Osteocyte (in vitro differentiated cells): Measurements from ENCODE around the gene SPNS1. TPM values are rescaled to one million over a fixed set of nuclear protein-coding genes. Genes with fewer than 3 reads are reported as not detected.
A peak's percentile ranks its signal among the peaks of the same experiment; 100 is the strongest.
"Not testable (repeated sequence)": the region's sequence is repeated elsewhere in the genome, so short reads cannot be mapped to it uniquely, and the experiment has no call there.

Experiments used
- DNase-seq: peaks from one replicate; pipeline ENCODE4 v3.0.0; 2021; ENCODE audit warnings: mixed read lengths; ENCODE audit not compliant: unreplicated experiment; ENCODE audit errors: extremely low spot score
- H3K27ac Mint-ChIP-seq: one replicate; pipeline ENCODE4 v1.8.0; 2021; ENCODE audit warnings: mild to moderate bottlenecking, mixed read lengths; ENCODE audit not compliant: unreplicated experiment
- H3K27me3 Mint-ChIP-seq: one replicate; pipeline ENCODE4 v1.8.0; 2021; ENCODE audit warnings: mixed read lengths; ENCODE audit not compliant: unreplicated experiment
- H3K36me3 Mint-ChIP-seq: one replicate; pipeline ENCODE4 v1.8.0; 2021; ENCODE audit warnings: mixed read lengths; ENCODE audit not compliant: unreplicated experiment
- H3K4me1 Mint-ChIP-seq: one replicate; pipeline ENCODE4 v1.8.0; 2021; ENCODE audit warnings: mixed read lengths; ENCODE audit not compliant: unreplicated experiment
- H3K4me3 Mint-ChIP-seq: one replicate; pipeline ENCODE4 v1.8.0; 2021; ENCODE audit warnings: mild to moderate bottlenecking, moderate library complexity, mixed read lengths; ENCODE audit not compliant: unreplicated experiment
- H3K9me3 Mint-ChIP-seq: one replicate; pipeline ENCODE4 v1.8.0; 2021; ENCODE audit warnings: mixed read lengths; ENCODE audit not compliant: unreplicated experiment
- total RNA-seq: library from RNA; stranded (reverse); gene quantifications from 2 replicates; pipeline ENCODE4 v1.2.1, GENCODE V29; 2021
- TF ChIP-seq, protein P1 (sequence below): fragments of 200-600 bp; sonication (generic); IDR thresholded peaks from 2 replicates; pipeline ENCODE4 v1.5.0; 2021; ENCODE audit warnings: antibody characterized with exemption, mild to moderate bottlenecking, moderate library complexity

The SPNS1 gene
- total RNA-seq, 1 donor from 2014 or later, result 96.6 TPM

DNA sequence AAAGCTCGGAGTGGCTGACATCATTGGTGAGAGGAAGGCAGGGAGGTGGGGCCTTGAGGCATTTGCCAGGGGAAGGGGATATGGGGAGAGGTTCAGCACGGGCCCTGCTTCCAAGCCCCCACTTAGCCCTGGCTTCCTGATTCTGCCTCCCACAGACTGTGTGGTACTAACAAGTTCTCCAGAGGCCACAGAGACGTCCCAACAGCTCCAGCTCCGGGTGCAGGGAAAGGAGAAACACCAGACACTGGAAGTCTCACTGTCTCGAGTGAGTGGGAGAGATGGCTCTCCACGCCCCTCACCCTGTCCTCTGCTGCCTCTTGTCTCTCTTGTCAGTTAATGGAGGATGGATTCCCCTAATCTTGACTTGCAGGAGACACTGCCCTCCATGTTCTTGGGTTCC, 15.7 kb upstream of the SPNS1 start:
- no peak overlapping the region for H3K27ac Mint-ChIP-seq
- H3K27me3 Mint-ChIP-seq, result no peaks in the 10 kb centered on the region
- TF ChIP-seq, protein P1, sequence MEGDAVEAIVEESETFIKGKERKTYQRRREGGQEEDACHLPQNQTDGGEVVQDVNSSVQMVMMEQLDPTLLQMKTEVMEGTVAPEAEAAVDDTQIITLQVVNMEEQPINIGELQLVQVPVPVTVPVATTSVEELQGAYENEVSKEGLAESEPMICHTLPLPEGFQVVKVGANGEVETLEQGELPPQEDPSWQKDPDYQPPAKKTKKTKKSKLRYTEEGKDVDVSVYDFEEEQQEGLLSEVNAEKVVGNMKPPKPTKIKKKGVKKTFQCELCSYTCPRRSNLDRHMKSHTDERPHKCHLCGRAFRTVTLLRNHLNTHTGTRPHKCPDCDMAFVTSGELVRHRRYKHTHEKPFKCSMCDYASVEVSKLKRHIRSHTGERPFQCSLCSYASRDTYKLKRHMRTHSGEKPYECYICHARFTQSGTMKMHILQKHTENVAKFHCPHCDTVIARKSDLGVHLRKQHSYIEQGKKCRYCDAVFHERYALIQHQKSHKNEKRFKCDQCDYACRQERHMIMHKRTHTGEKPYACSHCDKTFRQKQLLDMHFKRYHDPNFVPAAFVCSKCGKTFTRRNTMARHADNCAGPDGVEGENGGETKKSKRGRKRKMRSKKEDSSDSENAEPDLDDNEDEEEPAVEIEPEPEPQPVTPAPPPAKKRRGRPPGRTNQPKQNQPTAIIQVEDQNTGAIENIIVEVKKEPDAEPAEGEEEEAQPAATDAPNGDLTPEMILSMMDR, result no peak
- H3K36me3 Mint-ChIP-seq, result peaks cover 27% of the 10 kb centered on the region
- no peaks in the 10 kb centered on the region for H3K4me1 Mint-ChIP-seq
- no peak for DNase-seq
- no peaks in the 10 kb centered on the region for H3K9me3 Mint-ChIP-seq
- no peak overlapping the region for H3K4me3 Mint-ChIP-seq

DNA sequence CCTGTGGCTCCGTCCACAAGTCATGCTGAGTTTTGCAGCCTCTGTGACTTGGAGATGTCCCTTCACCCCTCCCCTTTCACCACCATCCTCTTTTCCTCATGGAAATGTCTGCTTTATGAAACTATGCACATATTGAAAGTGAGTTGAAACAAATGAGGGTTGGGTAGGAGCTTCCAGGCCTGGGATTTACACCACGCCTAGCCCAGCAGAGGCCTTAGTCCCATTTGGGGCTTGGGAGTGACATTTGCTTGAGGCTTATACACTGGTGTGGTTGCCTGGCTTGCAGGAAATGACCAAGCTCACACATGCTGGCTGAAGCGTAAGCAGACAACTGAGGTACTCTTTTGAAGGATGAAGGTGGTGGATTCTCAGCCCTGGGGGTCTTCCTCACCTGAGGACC, 10.5 kb upstream of the SPNS1 start:
- Mint-ChIP-seq H3K27ac (no peak overlapping the region), H3K9me3 (no peaks in the 10 kb centered on the region), H3K4me1 (no peaks in the 10 kb centered on the region), H3K27me3 (no peaks in the 10 kb centered on the region), H3K4me3 (no peak overlapping the region), H3K36me3 (peaks cover 20% of the 10 kb centered on the region)
- DNase-seq, result no peak
- TF ChIP-seq, protein P1, result no peak

DNA sequence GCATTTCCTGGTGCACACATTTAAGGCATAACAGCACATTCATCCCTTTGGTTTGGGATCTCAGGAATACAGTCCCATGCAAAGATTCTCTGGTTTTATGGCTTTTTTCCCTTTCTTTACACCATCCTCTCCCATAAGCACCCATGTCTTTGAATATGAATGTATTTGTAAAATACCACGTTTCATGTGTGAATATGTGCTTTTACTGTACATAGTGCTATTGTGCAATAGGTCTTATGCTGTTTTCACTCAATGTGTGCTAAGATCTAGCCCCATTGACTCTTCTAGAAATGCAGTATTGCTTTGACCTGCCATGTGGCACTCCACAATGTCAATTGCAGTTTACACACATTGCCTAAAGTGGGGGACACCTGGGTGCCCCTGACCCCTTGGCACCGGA, 10.1 kb upstream of the SPNS1 start:
- Mint-ChIP-seq H3K4me3 (no peak overlapping the region), H3K27me3 (no peaks in the 10 kb centered on the region), H3K36me3 (peaks cover 17% of the 10 kb centered on the region), H3K27ac (no peak overlapping the region), H3K4me1 (no peaks in the 10 kb centered on the region), H3K9me3 (no peaks in the 10 kb centered on the region)
- TF ChIP-seq, protein P1, result no peak
- DNase-seq, result no peak

DNA sequence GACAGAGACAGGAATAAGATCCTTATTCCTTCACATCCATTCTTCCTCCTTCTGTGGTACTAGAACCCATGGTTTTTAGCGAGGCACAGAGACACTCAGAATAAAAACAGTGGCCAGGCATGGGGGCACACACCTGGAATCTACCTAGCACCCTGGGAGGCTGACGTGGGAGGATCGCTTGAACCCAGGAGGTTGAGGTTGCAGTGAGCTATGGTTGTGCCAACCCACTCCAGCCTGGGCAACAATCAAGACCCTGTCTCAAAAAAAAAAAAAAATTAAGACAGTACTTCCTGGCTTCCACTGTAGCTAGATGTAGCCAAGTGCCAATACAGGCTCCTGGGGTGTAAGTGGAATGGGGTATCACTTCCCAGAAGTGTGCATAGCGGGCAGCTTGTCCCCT, 7.4 kb upstream of the SPNS1 start:
- no peak for DNase-seq
- Mint-ChIP-seq H3K27ac (no peak overlapping the region), H3K27me3 (no peaks in the 10 kb centered on the region), H3K36me3 (peaks cover 12% of the 10 kb centered on the region), H3K9me3 (no peaks in the 10 kb centered on the region), H3K4me1 (no peaks in the 10 kb centered on the region), H3K4me3 (no peak overlapping the region)
- TF ChIP-seq, protein P1, result no peak

DNA sequence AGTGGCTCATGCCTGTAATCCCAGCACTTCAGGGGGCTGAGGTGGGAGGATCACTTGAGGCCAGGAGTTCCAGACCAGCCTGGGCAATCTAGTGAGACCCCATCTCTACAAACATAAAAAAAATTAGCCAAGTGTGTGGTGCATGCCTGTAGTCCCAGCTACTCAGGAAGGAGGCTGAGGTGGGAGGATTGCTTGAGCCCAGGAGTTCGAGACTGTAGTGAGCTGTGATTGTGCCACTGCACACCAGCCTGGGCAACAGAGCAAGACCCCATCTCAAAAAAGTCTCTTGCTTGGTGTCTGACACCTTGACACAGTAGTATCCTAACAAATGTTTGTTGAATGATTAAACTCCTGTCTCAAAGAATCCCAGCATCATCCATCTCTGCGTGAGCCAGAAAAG, 4.9 kb upstream of the SPNS1 start:
- not testable (repeated sequence) for H3K4me3 Mint-ChIP-seq, H3K27ac Mint-ChIP-seq, H3K9me3 Mint-ChIP-seq, H3K27me3 Mint-ChIP-seq, H3K4me1 Mint-ChIP-seq, H3K36me3 Mint-ChIP-seq, DNase-seq

DNA sequence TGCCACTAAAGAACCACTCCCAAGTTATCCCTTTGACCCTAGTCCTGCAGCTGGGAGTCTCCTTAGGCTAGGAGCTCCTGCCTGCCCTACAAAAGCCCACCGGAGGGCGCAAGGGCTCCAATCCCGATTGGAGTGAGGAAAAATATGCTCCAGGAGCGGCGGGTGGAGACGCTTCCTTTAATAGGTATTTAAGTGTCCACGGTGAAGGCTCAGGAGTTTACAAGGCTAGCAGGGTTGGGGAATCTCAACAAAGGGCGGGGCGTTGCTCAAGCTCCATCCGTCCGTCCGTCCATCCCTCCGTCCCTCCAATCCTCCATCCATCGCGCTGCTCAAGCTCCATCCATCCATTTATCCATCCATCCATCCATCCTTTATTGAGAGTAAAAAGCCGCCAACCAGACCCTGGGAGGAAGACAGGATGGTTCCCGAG, 556 bp upstream of the SPNS1 start:
- Mint-ChIP-seq H3K36me3 (peaks cover 11% of the 10 kb centered on the region), H3K4me1 (peaks cover 22% of the 10 kb centered on the region), H3K27ac (peak overlapping the region; percentile 99), H3K27me3 (no peaks in the 10 kb centered on the region), H3K4me3 (peak overlapping the region; percentile 97), H3K9me3 (no peaks in the 10 kb centered on the region)
- DNase-seq, result no peak
- TF ChIP-seq, protein P1, result peak; percentile 77
